PFSK-1 (cell line): ENCODE results near the gene CTTNBP2.

Source experiments
- FOXP2 ChIP-seq: optimal IDR thresholded peaks from 2 replicates; pipeline ENCODE3; 2011; ENCODE audit warnings: borderline replicate concordance, control low read depth, inconsistent platforms; ENCODE audit not compliant: insufficient read depth; ENCODE audit errors: extremely low read length, extremely low read depth
- POLR2AphosphoS5 ChIP-seq: IDR thresholded peaks from 2 replicates; pipeline ENCODE4 v1.6.1; 2012; ENCODE audit warnings: low read depth, mild to moderate bottlenecking, control low read depth, low read length, moderate library complexity
- SIN3A ChIP-seq: IDR thresholded peaks from 2 replicates; pipeline ENCODE4 v1.6.1; 2012; ENCODE audit warnings: mild to moderate bottlenecking, low read length, moderate library complexity, borderline replicate concordance; ENCODE audit not compliant: insufficient read depth
- TAF1 ChIP-seq: IDR thresholded peaks from 2 replicates; pipeline ENCODE4 v1.6.1; 2012; ENCODE audit warnings: low read length, control low read depth, borderline replicate concordance; ENCODE audit not compliant: insufficient read depth
- TF ChIP-seq, protein P1 (sequence below), 2 experiments: IDR thresholded peaks; 2 replicates each; pipeline versions ENCODE4 v1.6.1 to v1.8.0; 2011 to 2012; ENCODE audit warnings: low read depth in 2 of 2, low read length in 2 of 2, control low read depth in 1 of 2, inconsistent platforms in 1 of 2, mild to moderate bottlenecking in 1 of 2, moderate library complexity in 1 of 2; ENCODE audit not compliant: insufficient read depth in 1 of 2

CTTNBP2 gene

GRCh38 chr7:117863618-117864017 lies 9.6 kb downstream of the CTTNBP2 start:
- TF ChIP-seq SIN3A (no peak), POLR2AphosphoS5 (no peak), TAF1 (no peak), FOXP2 (no peak)
- TF ChIP-seq, protein P1, sequence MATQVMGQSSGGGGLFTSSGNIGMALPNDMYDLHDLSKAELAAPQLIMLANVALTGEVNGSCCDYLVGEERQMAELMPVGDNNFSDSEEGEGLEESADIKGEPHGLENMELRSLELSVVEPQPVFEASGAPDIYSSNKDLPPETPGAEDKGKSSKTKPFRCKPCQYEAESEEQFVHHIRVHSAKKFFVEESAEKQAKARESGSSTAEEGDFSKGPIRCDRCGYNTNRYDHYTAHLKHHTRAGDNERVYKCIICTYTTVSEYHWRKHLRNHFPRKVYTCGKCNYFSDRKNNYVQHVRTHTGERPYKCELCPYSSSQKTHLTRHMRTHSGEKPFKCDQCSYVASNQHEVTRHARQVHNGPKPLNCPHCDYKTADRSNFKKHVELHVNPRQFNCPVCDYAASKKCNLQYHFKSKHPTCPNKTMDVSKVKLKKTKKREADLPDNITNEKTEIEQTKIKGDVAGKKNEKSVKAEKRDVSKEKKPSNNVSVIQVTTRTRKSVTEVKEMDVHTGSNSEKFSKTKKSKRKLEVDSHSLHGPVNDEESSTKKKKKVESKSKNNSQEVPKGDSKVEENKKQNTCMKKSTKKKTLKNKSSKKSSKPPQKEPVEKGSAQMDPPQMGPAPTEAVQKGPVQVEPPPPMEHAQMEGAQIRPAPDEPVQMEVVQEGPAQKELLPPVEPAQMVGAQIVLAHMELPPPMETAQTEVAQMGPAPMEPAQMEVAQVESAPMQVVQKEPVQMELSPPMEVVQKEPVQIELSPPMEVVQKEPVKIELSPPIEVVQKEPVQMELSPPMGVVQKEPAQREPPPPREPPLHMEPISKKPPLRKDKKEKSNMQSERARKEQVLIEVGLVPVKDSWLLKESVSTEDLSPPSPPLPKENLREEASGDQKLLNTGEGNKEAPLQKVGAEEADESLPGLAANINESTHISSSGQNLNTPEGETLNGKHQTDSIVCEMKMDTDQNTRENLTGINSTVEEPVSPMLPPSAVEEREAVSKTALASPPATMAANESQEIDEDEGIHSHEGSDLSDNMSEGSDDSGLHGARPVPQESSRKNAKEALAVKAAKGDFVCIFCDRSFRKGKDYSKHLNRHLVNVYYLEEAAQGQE (IDR thresholded peaks at IDR 0.05; ENCODE audit: insufficient read depth in 1 of 2, low read depth in 2 of 2, low read length in 2 of 2), result no peak

- TF ChIP-seq SIN3A (no peak), TAF1 (no peak)
- TF ChIP-seq, protein P1 (IDR thresholded peaks at IDR 0.05; ENCODE audit: insufficient read depth in 1 of 2, low read depth in 2 of 2, low read length in 2 of 2), result no peak
Measured at GRCh38 chr7:117862378-117862777, 10.9 kb downstream of the CTTNBP2 start.

- TF ChIP-seq FOXP2 (no peak), TAF1 (no peak), POLR2AphosphoS5 (no peak), SIN3A (no peak)
- TF ChIP-seq, protein P1 (IDR thresholded peaks at IDR 0.05; ENCODE audit: insufficient read depth in 1 of 2, low read depth in 2 of 2, low read length in 2 of 2), result no peak
Measured at GRCh38 chr7:117859246-117859812, 13.9 kb downstream of the CTTNBP2 start.

- TF ChIP-seq SIN3A (no peak), POLR2AphosphoS5 (no peak), FOXP2 (no peak), TAF1 (no peak)
- TF ChIP-seq, protein P1 (IDR thresholded peaks at IDR 0.05; ENCODE audit: insufficient read depth in 1 of 2, low read depth in 2 of 2, low read length in 2 of 2), result no peak
Measured at GRCh38 chr7:117858712-117859111, 14.5 kb downstream of the CTTNBP2 start.

DNA sequence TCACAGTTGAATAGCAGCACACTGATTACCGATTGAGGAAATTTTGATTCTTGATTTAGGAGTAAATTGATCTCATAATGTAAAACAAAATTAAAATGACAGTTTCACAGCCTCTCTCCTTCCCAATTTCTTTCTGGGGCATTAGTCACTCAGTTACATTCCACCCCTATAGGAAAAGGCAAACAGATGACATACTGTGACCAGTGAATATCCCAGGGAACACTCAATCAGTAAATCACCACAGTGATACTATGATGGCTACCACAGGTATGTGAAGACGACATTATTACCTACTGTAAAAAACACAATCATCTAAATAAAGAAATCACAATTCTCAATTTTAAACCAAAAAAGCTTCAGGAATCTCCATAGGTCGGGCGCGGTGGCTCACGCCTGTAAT lies 15.5 kb downstream of the CTTNBP2 start:
- TF ChIP-seq POLR2AphosphoS5 (no peak), FOXP2 (no peak), TAF1 (no peak), SIN3A (no peak)
- TF ChIP-seq, protein P1 (IDR thresholded peaks at IDR 0.05; ENCODE audit: insufficient read depth in 1 of 2, low read depth in 2 of 2, low read length in 2 of 2), result no peak
